Upper lobe of left lung (tissue), 6 donors: Measurements from ENCODE around the gene RPL7A. TPM values are rescaled to one million over a fixed set of nuclear protein-coding genes. Genes with fewer than 3 reads are reported as not detected.

Experiments used
- ATAC-seq, 2 donors: fragments of 200-7000 bp; cut with Tn5 transposase; one replicate each; pipeline ENCODE4 v1.9.1; 2022; ENCODE audit warnings: mild to moderate bottlenecking in 2 of 2, moderate library complexity in 2 of 2; ENCODE audit not compliant: low FRiP score in 2 of 2
- DNase-seq, 2 donors: peaks; one replicate each; pipeline ENCODE4 v3.0.0-alpha.2; 2019 to 2020
- H3K27ac ChIP-seq, 4 donors: fragments of 200-600 bp; sonication (generic); one replicate each; pipeline ENCODE4 v1.5.1; 2016 to 2019
- H3K27me3 ChIP-seq, 4 donors: fragments of 200-600 bp; sonication (generic); one replicate each; pipeline ENCODE4 v1.5.1; 2017 to 2019
- H3K36me3 ChIP-seq, 4 donors: fragments of 200-600 bp; sonication (generic); one replicate each; pipeline ENCODE4 v1.5.1; 2016 to 2019
- H3K4me1 ChIP-seq, 4 donors: fragments of 200-600 bp; sonication (generic); one replicate each; pipeline ENCODE4 v1.5.1; 2018 to 2019
- H3K4me3 ChIP-seq, 4 donors: fragments of 200-600 bp; sonication (generic); one replicate each; pipeline ENCODE4 v1.5.1; 2017 to 2019; ENCODE audit warnings: mild to moderate bottlenecking in 2 of 4, moderate library complexity in 1 of 4
- H3K9me3 ChIP-seq, 4 donors: fragments of 200-600 bp; sonication (generic); one replicate each; pipeline ENCODE4 v1.5.1; 2018 to 2019
- EP300 ChIP-seq, 4 donors: sonication (generic); formaldehyde crosslinking; IDR thresholded peaks; one replicate each; pipeline ENCODE4 v1.5.1; 2017; ENCODE audit warnings: antibody characterized with exemption in 4 of 4, control low read depth in 2 of 4
- POLR2A ChIP-seq, 4 donors: fragments of 450-650 bp; IDR thresholded peaks; one replicate each; pipeline ENCODE4 v1.5.1; 2016 to 2017; ENCODE audit warnings: antibody characterized with exemption in 4 of 4, mild to moderate bottlenecking in 2 of 4
- POLR2AphosphoS5 ChIP-seq, 2 donors: sonication (generic); formaldehyde crosslinking; IDR thresholded peaks; one replicate each; pipeline ENCODE4 v1.5.1; 2017; ENCODE audit warnings: antibody characterized with exemption in 2 of 2
- WGBS, 2 donors: methylation state at CpG; one replicate each; pipeline ENCODE4 v1.1.5; 2017 to 2018; 5-methylcytosine and 5-hydroxymethylcytosine counted together
- total RNA-seq, 6 donors: library from RNA; depleted of rRNA in 4 of 6; stranded (reverse); fragments of >200 nt in 4 of 6; gene quantifications; one replicate each; pipeline versions ENCODE4 v1.1.0 to v1.2.1, GENCODE V29; 2016 to 2021
- TF ChIP-seq, protein P1 (sequence below), 6 experiments: fragments of 450-650 bp in 4 of 6; fragments of 200-600 bp in 2 of 6; sonication (generic) in 2 of 6; IDR thresholded peaks; one replicate each; pipeline ENCODE4 v1.5.1; 2016 to 2019; ENCODE audit warnings: antibody characterized with exemption in 6 of 6
- donor health status: DM: no; HTN: no; CAD: no; lungs with moderate emphysema.
- donor health status: DM: no; HTN: yes; CAD: no; lungs with severe emphysema.

RPL7A gene
- total RNA-seq, 6 donors from 2014 or later, result 840 to 1,613 (median 1,352) TPM

DNA sequence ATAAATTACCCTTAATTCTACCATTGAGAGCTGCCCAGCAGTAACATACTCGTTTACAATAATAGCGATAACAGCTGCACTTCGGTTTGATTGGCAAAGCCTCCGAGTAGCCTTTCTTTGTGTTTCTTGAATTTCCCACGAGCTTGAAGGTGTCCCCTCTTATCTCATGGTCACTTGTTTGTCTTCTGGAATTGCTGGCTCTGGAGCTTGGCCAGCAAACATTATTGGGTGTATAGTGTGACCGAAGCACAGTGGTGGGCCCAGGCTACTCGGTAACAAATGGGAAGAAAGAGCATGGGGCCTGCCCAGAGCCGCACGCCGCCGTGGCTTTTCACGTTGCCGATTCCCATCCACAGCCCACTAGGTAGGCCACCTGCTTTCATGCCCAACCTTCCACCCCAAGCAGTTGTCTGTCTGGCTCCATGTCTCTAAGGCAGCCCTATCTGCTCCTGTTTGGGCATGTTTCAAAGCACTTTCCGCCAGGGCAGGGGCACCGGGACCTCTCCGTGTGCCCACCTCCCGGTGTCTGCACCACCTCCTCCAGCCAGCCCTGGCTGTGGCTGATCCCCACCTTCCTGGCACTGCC is 36.8 kb downstream of the RPL7A start:
- DNase-seq, result no peak
- ATAC-seq, result no peak
- 90 to 91% methylated on average over 17 of the region's 17 CpGs for WGBS, 2 donors
- Histone ChIP-seq H3K9me3 (no peaks in the 10 kb centered on the region), H3K36me3 (no peaks in the 10 kb centered on the region), H3K27me3 (no peaks in the 10 kb centered on the region), H3K27ac (no peak overlapping the region), H3K4me1 (no peaks in the 10 kb centered on the region), H3K4me3 (no peak overlapping the region)
- no peak for TF ChIP-seq EP300 (IDR thresholded peaks at IDR 0.05)
- TF ChIP-seq POLR2A (IDR thresholded peaks at IDR 0.05), result no peak
- TF ChIP-seq, protein P1, sequence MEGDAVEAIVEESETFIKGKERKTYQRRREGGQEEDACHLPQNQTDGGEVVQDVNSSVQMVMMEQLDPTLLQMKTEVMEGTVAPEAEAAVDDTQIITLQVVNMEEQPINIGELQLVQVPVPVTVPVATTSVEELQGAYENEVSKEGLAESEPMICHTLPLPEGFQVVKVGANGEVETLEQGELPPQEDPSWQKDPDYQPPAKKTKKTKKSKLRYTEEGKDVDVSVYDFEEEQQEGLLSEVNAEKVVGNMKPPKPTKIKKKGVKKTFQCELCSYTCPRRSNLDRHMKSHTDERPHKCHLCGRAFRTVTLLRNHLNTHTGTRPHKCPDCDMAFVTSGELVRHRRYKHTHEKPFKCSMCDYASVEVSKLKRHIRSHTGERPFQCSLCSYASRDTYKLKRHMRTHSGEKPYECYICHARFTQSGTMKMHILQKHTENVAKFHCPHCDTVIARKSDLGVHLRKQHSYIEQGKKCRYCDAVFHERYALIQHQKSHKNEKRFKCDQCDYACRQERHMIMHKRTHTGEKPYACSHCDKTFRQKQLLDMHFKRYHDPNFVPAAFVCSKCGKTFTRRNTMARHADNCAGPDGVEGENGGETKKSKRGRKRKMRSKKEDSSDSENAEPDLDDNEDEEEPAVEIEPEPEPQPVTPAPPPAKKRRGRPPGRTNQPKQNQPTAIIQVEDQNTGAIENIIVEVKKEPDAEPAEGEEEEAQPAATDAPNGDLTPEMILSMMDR (IDR thresholded peaks at IDR 0.05), result no peak
- no peak for TF ChIP-seq POLR2AphosphoS5 (IDR thresholded peaks at IDR 0.05)

DNA sequence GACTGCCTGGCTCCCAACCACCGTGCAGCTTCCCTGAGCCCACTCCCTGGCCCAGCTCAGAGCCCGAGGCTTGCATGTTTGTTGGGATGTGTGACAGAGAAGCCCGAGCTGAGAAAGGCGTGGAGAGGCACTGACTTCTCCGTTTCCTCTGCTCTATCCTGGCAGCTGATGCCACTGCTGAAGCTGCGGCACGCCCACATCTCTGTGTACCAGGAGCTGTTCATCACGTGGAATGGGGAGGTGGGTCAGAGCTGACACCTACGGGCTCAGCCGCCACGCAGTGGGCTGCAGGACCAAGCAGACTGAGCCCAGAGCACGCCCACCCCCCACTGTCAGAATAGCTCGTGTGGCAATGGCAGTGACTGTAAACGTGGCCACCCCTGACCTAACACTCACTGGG is 37.4 kb downstream of the RPL7A start:
- no peak for ATAC-seq
- Histone ChIP-seq H3K4me1 (no peaks in the 10 kb centered on the region), H3K27me3 (no peaks in the 10 kb centered on the region), H3K27ac (no peak overlapping the region), H3K9me3 (no peaks in the 10 kb centered on the region), H3K36me3 (no peaks in the 10 kb centered on the region), H3K4me3 (no peak overlapping the region)
- 85 to 90% methylated on average over 4 to 14 of the region's 14 CpGs for WGBS, 2 donors
- no peak for DNase-seq
- TF ChIP-seq POLR2AphosphoS5 (IDR thresholded peaks at IDR 0.05) (no peak), POLR2A (IDR thresholded peaks at IDR 0.05) (no peak), EP300 (IDR thresholded peaks at IDR 0.05) (no peak)
- TF ChIP-seq, protein P1 (IDR thresholded peaks at IDR 0.05), result no peak

DNA sequence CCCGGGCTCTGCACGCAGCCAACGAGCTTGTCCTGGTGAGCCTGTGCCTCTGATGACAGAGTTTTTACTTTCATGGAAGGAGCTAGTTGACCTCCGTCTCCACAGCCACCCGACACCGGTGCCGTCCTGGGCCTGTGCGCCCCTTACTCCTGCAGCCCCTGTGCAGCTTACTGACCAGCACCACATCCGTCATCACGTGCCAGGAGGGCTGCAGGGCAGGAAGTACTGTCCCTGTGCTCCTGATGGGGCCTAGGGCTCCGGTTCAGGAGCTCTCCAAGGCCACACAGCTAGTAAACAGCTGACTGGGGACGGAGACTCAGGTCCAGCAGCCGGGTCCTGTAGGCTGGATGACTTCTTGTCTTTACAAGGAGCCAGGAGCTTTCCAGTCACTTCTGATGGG is 38.3 kb downstream of the RPL7A start:
- Histone ChIP-seq H3K27me3 (no peaks in the 10 kb centered on the region), H3K4me3 (no peak overlapping the region), H3K4me1 (no peaks in the 10 kb centered on the region), H3K9me3 (no peaks in the 10 kb centered on the region), H3K27ac (no peak overlapping the region), H3K36me3 (no peaks in the 10 kb centered on the region)
- peak in 1 of 2 donors; percentile 8 for ATAC-seq
- DNase-seq, result no peak
- WGBS, 2 donors, result 76 to 92% methylated on average over 2 to 13 of the region's 13 CpGs
- TF ChIP-seq EP300 (IDR thresholded peaks at IDR 0.05) (no peak), POLR2A (IDR thresholded peaks at IDR 0.05) (no peak), POLR2AphosphoS5 (IDR thresholded peaks at IDR 0.05) (no peak)
- TF ChIP-seq, protein P1 (IDR thresholded peaks at IDR 0.05), result no peak

DNA sequence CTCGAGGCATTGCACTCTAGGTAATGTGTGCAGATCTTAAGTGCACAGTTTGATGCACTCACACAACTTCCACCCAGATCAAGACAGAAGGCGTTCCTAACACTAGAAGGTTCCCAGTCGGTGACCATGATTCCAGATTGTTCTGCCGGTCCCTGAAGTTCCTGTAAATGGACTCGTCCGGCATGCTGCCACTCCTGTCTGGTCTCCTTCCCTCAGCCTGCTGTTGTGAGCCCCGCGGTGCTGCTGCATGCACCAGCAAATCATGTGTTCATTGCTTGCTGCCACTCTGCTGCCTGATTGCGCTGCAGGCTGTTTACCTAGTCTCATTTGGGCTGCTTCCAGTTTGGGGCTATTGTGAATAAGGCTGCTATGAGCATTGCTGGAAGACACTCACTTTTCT is 39.7 kb downstream of the RPL7A start:
- Histone ChIP-seq H3K9me3 (no peaks in the 10 kb centered on the region), H3K27me3 (no peaks in the 10 kb centered on the region), H3K36me3 (no peaks in the 10 kb centered on the region), H3K4me3 (no peak overlapping the region), H3K27ac (no peak overlapping the region), H3K4me1 (no peaks in the 10 kb centered on the region)
- 68 to 88% methylated on average over 5 to 9 of the region's 9 CpGs for WGBS, 2 donors
- TF ChIP-seq, protein P1 (IDR thresholded peaks at IDR 0.05), result no peak
- TF ChIP-seq EP300 (IDR thresholded peaks at IDR 0.05) (no peak), POLR2AphosphoS5 (IDR thresholded peaks at IDR 0.05) (no peak), POLR2A (IDR thresholded peaks at IDR 0.05) (no peak)
- no peak for DNase-seq
- ATAC-seq, result no peak

DNA sequence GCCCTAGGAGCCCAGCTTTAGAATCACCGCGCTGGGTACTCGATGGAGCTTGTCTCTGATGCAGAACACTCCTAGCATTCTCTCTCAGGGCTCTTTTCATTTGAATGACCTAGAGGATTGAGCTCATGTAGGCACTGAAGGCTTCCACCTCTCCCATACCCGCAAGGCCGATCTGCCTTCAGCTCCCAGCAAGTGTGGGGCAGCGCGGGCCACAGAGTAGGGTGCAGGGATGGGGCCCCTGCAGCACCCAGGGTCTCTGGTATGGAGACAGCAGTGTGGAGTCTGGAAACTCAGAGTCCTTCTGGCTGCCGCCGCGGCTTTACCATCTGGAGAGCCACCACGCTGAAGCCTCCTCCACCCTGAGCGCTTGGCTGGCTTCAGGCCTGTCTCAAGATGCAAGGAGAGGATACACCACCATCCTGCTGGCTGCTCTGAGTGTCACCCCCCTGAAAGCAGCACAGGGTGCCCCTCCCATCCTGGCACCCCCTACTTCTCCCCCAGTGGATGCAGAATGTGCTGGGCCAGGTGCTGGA is 41.1 kb downstream of the RPL7A start:
- 91 to 98% methylated on average over 11 to 12 of the region's 12 CpGs for WGBS, 2 donors
- DNase-seq (no peak), ATAC-seq (no peak)
- no peak overlapping the region for H3K27ac ChIP-seq
- H3K4me1 ChIP-seq, result no peaks in the 10 kb centered on the region
- no peaks in the 10 kb centered on the region for H3K36me3 ChIP-seq
- no peaks in the 10 kb centered on the region for H3K27me3 ChIP-seq
- no peak overlapping the region for H3K4me3 ChIP-seq
- no peaks in the 10 kb centered on the region for H3K9me3 ChIP-seq
- TF ChIP-seq, protein P1 (IDR thresholded peaks at IDR 0.05), result no peak
- TF ChIP-seq POLR2A (IDR thresholded peaks at IDR 0.05) (no peak), EP300 (IDR thresholded peaks at IDR 0.05) (no peak), POLR2AphosphoS5 (IDR thresholded peaks at IDR 0.05) (no peak)
